ENCODE data around the gene SLC17A6.

The SLC17A6 gene

DNA sequence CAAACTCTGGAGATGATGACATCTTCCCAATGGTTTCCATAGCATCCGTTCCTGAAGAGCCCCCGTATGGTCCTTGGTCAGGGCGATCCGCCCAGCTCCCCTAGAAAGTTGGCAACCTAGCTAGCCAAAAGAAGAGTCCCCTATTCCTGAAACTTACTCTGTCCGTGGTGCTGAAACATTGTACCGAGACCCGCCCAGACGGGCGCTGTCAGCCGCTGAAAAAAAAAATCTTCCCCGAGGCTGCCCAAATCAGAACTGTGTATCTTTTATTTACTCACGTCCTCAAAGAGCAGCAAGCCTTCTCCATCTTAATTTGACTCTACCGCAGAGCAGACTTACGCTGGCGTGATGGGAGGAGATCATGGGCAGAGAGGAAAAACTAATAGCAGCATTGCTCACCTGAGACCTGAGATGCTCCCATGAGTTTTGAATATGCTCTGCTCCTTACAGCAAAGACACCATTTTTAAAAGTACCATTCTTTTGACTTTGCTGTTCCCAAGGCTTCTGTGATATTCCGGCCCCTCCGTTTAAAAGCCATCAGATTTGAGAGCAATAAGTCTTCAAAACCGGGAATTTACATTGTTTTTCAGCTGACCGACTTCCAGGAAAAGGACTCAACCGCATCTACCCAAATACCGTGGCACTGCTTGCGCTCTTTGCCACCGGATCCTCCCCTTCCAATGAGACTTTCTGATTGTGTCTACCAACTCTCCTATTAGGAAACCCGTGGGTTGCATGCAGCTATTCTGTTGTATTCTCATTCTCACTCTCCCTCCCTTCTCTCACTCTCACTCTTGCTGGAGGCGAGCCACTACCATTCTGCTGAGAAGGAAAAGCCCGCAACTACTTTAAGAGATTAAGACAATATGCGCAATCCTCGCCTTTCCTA, at the start of gene SLC17A6:
SLC17A6 (plus strand) TSS at position 786 of the 890 bp plus-strand sequence. CDS start 153 bp downstream, outside the sequence.
- DNase-seq: no peak

DNA sequence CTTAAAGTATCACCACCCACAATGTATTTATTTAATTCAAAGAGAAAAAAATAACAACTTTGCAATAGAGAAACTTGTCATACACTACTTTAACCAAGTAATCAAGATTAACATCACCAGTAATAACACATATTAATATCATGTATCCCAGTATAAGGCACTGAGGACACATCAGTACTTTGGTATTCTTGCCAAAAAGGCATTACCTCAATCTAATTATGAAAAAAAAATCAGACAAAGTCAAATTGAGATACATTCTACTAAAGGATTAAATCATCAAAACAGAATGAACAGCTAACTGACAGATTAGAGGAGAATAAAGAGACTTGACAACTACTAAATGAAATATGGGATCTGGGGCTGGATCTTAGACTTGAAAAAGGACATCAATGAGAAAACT, 35.8 kb upstream of the SLC17A6 start:
- DNase-seq: no peak

DNA sequence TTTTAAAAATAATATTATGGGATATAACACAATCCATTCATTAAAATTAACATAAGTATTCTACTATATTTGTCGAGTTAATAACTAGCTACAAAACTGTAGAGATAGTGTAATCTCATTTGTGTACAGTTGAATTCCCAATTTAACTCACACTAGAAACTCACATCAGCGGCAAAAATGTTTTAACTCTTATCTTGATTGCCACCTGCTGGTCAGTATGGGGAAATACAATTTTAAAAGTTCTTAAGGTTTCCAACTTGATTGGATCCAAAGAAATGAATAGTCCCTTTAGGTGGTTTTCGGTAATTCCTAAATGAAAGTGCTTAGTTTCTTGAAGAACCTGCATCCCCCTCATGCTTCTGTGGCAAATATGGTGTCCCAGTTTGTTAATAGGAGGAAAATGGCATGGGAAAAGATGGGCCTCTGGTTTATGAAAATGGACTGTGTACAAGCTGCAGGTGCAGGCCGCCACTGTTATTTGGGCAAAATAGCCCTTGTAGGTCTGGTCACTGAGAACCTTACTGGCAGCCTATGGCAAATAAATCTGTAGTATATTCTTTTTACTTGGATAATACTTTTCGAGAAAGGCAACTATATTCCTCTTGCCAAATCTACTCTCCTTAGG, 33.7 kb upstream of the SLC17A6 start:
- DNase-seq: no peak

DNA sequence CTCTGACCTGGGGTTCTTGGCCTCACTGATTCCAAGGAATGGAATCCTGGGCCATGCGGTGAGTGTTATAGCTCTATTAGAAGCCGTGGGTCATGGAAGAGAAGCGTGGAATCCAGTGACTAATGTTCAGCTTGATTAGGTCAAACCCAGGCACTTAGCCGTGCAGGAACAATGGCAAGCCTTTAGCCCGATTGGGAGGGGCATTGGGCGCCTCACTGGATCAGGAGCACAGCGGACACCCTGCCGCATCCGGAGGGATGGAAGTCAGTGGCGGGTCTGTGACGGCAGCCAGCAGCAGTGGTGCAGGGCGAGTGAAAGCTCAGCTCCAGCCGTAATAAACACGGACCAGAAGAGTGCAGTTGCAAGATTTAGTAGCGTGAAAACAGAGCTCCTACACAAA, 20.5 kb upstream of the SLC17A6 start:
- DNase-seq: no peak

DNA sequence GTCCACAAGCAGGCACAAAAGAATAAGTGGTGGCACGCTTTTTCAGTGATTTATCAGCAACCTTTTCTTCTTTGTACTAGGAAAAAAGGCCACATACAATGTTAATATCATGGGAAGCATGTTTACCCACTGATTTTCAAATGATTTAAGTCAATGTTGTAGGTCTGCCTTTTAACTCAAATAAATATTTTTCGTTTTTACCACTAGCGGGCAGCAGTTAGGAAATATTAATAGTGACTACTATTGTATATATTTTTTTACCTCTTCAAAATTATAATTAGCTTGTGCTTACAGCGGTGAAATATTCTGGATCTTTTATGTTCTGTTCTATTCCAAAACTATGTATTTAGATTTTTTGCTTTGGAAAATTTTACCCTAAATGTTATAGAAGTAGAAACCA, 6.4 kb upstream of the SLC17A6 start:
- DNase-seq: no peak

DNA sequence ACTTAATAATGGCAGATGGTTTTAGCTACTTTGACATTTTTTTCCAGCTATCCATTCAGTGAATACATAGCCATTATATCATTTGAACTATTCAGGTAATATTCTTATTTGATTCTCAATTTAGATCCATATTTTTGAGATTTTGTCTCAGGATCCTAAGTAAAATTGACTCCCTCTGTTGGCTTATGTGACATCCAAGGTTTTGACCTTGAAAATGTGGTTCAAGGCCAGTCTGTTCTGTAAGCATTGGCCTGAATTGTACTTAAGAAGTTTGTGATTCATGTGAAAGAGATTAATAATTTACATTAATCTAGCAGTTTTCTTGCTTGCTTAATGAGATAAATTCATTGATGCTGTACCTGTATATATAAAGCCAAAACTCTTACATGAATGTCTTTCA, 1.6 kb upstream of the SLC17A6 start:
- DNase-seq: no peak

DNA sequence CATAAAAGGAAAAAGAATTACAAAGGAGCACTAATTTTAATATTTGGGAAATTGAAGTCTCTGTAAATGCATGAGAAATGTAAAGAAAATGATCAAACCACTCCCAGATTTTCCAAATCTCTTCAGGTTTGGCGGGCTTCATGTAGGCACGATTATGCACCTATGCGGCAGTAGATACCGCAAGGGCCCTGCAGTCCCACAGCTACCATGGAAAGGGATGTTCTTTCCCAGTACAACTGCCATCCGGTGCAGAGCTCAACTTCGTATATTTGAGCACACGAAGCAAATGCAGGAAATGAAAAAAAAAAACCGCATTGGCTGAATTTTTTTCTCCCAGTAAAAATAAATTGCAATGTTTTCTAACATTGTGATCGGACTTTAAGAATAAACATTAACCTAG, 1.4 kb downstream of the SLC17A6 start:
- DNase-seq: no peak

DNA sequence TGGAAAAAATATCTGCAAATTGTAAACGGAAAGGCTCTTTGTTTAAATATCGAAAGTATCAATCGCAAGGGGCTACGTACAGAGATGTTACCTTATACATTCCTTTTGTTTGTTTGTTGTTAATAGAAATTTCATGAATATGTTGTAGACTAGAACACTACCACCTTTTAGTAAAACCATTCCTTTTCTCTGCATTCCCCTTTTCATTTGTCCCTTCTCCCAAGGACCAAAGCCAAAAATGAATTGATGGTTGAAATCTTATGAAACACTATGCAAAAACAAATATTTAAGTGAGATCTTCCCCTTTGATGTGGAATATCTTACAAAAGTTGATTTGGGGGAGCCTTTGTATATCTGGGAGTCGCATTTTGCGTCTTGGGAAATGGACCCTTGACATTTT, 2.1 kb downstream of the SLC17A6 start:
- DNase-seq: no peak

DNA sequence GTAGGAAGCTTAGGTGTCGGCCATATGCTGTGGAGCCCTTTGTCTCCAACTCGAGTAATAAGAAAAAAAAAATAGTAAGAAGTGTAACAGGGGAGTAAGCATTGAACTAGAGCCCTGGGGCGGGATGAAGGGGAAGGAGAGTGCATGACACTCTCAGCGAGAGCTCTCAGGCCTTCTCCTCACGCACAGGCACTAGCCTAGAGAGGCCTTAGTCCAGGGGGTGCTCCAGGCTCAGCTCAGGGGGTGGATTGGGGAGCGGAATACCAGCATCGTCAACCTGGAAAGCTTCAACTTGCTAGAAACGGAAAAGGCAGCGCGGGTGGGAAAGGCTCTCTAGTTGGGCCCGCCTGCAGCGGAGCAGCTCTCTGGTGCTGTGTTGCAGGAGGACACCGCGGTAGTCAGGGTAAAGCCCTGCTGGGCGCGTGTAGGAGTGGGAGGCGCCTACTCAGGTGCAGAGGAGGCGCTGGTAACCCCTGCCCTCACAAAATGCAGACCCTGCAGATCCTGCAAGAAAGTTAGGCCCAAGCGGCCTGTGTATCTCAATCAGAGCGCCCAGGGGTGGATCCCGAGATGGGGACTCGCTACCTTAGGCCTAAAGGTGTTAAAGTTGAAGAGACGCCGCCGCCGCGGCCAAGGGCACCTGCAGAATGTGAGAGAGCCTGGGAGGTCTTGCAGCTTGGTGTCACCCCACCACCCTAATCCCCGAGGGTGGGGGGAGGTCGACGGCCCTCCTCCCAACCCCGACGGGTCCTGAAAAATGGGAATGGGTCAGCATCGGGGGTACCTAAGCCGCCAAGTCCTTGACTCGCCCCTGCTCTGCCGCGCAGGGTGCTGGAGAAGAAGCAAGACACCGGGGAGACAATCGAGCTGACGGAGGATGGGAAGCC, 2.8 kb downstream of the SLC17A6 start:
- no peak for DNase-seq

DNA sequence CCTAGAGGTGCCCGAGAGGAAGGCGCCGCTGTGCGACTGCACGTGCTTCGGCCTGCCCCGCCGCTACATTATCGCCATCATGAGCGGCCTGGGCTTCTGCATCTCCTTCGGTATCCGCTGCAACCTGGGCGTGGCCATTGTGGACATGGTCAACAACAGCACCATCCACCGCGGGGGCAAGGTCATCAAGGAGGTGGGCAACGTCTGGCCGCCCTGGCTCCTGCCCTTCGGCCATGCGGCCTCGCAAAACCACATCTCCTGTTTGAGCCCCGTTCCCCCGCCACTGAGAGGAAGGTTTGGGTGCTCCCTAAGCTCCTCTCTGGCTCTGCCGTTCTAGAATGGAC, 3.4 kb downstream of the SLC17A6 start:
- DNase-seq: no peak

DNA sequence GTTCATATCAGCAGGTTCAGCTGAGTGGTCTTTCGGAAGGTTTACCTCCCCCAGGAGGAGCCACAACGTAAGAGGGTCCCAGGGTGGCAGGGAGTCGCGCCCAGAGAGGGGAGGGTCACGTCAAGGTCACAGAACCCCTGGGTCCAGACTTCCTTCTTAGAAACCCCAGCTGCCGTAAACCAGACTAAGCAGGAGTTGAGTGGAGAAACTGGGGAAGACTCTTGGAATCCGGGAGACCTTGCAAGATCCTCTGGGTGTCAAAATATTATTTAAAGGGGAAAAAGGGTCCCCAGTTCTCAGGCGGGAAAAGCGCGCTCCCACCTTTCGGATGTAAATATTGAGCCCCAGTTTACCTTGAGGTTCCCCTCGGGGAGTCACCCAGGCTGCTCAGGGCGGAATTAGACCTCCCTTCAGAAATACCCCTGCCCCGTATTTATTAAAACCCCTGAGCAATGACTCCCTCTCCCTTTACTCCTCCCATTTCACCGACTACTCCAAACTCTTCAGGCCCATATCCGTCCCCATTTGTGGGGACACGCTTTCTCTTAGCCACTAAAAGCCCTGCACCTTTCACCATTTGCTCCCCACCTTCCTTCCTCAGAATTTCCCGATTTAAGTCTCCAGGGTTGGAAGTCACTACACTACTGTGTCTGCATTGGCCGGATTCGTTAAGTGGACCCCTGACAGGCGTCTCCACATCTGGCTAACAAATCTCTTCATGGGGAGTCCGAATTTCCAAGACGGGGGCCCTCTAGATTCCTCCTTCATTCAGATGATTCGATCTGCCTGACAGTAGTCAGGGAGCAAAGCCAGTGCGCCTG, 4.2 kb downstream of the SLC17A6 start:
- no peak for DNase-seq

DNA sequence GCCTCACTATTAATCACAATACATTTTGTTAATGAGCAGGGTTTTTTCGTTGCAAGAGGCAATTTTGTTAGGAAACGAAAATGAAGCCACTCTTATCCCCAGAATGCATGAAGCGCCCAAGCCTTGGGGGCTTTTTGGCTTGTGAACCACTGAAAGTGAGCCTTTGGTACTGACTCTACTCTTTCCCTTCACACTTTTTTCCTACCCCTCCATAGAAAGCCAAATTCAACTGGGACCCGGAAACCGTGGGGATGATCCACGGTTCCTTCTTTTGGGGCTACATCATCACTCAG, 4.8 kb downstream of the SLC17A6 start:
- DNase-seq: no peak

DNA sequence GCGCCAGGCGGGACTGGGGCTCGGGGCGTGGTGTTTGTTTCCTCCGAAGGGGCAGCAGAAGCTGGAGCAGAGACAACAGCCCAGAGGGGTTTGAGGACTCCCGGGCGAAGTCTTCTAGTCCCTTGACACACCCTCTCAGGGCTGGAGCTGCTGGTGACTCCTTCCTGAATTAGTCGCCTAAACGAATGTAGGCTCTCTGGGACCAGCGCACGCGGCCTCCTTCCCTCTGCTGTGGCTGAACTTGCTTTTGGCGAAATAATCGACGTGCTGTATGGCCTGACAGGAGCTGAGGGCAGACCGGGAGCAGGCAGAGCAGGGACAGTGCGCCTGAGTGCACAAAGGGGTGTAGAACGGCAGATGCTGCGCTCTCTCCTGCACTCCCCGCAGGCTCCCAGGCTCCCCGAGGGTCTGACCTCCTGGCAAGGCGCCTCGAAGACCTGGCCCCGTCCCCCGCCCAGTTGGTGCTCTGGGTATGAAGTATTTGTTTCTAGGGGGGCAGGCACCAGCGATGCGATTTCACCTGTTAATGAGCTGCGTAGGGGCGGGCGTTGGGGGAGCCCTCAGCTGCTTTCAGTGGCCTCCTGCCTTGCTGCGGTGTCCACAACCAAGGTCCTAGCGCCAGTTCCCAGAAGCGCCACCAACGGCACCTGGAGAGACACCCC, 5.3 kb downstream of the SLC17A6 start:
- no peak for DNase-seq

DNA sequence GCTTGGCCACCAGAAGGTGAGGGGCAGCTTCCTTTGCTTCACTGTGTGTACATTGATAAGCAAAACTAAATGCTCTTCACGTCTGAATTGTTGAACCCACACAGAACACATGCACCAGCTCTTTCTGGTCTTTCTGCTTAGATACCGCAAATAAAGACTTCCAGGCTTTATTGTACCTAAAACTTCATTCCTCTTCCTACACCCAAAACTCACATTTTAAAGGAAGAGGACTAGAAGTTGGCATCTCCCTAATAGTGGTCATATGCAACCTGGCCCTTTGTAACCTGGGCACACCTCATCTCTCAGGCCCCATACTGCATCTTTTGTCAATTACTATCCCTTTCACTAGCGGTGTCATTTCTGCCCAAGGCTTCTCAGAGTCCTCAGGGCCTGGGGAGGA, 5.9 kb downstream of the SLC17A6 start:
- no peak for DNase-seq

DNA sequence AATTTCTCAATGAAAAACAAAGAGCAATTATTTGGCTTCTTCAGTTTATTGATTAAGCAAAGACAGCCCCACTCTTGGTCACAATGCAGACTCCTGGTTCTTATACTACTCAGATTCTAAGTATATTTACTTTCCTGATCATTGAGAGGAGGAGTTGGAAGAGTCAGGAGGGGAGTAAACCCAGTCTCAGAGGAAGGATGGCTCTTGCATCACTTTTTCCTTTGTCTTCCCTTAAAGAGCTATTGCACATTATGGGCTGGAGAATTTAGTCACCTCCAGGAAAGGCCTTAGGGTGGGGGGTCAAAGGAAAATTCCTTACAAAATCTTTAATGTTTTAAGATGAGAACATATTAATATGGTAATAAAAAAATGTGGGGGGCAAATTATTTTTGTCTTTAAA, 8.1 kb downstream of the SLC17A6 start:
- no peak for DNase-seq

DNA sequence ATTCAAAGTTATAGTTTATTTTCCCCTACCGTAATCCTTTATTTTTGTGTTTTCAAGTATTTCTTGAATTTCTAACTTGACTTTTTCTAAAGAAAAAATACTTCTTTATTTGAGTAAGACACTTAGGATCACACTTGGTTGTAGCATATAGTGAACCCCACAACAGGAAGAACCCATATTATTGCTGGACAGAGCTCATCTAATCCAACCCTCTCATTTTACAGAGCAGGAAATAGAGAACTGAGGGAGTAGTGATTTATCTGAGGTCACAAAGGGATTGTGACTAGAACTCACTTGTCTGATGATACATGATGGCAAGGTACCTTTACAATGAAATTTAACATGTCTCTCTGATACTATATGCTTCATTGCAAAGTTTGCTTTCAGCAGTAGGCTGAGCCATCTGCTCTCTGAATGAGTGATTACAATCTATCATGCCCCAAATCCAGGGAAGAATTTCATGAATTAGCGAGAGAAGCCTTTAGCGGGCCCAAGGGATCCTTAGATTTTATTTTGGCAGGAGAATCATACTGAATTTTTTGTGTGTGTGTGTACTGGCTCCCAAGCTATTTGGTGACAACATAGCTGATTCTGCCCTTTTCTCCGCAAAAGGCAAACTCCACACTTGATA, 9.8 kb downstream of the SLC17A6 start:
- no peak for DNase-seq

DNA sequence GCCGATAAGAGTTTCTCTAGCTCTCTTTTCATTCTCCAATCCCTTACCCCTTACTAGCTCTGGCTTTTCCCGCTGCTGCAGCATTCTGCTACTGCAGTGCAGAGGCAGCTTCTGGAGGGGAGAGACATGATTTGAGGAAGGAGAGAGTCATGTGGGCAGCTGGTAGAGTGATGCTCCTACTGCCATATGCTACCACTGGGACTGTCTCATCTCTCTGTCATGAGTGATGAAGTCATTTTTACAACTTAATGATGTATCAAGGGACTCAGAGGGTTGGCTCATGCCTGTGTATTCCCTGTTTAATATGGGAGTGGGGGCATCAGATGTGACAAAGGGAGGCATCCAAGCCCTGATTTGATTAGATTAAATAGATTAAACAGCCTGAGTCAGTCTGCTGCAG, 11.3 kb downstream of the SLC17A6 start:
- no peak for DNase-seq

DNA sequence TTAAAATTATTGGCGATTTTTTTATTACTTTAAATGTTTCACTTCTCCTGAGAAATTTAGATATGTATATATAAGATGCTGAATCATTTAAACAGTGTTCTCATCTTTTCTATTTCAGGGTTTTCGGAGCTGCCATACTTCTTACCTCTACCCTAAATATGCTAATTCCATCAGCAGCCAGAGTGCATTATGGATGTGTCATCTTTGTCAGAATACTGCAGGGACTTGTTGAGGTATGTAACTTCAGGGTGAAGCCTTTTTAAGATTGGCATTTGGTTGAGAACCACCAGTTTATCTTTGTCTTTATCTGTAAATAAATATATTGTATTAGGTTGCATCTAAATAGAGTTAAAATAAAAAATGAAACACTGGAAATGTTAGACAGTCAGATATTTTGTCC, 21.1 kb downstream of the SLC17A6 start:
- no peak for DNase-seq

DNA sequence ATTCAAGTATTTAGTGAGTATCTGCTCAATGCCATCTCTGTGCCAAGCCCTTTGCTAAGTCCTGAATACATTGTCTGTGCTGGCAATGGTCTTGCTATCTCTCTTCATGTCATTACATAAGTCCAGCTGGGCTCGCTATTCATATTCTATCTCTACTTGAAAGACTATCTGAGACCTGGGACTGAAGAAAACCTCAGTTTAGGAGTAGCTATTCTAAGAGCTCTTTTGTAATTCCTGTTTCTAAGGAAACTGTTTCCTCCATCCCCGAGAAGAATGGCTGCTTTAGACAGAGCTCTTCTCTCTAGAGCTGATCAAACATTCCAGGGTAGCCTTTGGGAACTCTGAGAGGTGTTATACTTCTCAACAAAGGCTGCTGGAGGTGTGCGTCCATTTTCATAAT, 33.0 kb downstream of the SLC17A6 start:
- no peak for DNase-seq

DNA sequence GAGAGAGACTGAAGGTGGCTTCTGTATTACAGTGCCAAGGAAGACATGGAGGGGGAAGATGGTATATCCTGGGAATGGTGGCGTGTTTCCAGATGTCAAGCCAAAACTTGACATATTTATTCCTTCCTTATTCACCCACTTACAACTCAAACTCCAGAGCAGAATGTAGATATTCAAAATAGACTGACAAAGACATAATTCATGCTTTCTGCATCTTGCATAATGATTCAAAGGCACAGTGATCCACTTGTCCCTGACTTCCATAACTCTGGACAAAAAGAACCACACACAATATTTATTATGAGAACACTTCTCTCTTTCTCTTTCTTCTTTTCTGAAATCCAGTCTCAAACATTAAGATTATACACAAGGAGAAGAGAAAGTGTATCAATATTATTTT, 48.9 kb downstream of the SLC17A6 start:
- no peak for DNase-seq

DNA sequence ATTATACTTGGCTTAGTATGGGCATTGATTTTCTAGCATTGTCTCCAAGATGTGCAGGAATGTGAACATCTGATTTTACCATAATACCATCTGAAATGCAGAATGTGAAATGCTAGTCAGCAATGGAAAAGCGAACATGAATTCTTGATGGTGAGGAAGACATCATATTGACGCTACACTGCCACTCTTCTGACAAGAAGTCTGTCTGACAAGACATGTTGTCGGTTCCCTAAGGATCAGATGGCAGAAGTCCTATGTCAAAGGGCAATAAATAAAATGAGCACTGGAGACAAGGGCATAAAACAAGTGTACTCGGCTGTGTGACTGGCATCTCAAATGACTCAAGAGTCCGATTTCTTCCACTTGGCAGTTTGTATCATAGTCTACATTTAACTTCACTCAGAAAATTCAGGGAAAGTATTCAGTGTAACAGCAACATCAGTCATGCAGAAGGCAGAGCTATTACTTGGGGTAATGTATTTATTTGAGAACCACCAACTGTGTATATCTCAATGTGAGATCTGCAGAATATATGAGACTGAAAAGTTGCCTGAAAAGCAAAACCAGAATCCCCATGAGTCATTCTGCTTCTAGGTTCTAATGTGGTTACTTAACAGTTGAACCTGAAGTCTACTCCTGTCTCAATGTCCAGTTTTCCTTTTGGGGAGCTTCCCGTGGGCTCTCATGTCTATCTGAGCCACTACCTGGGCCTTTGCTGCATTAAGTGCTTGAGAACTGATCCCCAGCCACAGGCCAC, 51.5 kb downstream of the SLC17A6 start:
- DNase-seq: no peak

Data from GOT3 (cell line).